ENCODE data around the gene ACCSL. TPM values are rescaled to one million over a fixed set of nuclear protein-coding genes. Genes with fewer than 3 reads are reported as not detected.

ACCSL gene
- total RNA-seq (2022; extraction: Qiagen RNA extraction), result not detected in 5 replicates

GRCh38 chr11:44047931-44048431 is at the start of gene ACCSL:
TSS of gene ACCSL (plus strand) at chr11:44047981. CDS start at chr11:44048037, 56 bp downstream.

GRCh38 chr11:44065841-44066731 is 18.3 kb downstream of the ACCSL start, which contains the start of gene ACCS:
TSS of gene ACCS (plus strand) at chr11:44066270. CDS start at chr11:44067628, 1,358 bp downstream.

GRCh38 chr11:44095506-44096359 is 48.0 kb downstream of the ACCSL start, which contains the start of gene EXT2:
TSS of gene EXT2 (plus strand) at chr11:44095678. CDS start at chr11:44107713, 12,035 bp downstream.

Other genes with a start within 250 kb of the ACCSL start
- 24.7 to 29.3 TPM (median 26.8 TPM) in 5 replicates for gene ALKBH3, start 167.2 kb upstream of the ACCSL start, total RNA-seq (2022; extraction: Qiagen RNA extraction)
- 1.2 to 5.3 TPM (median 3.6 TPM) in 5 replicates for gene C11orf96, start 105.3 kb upstream of the ACCSL start, total RNA-seq (2022; extraction: Qiagen RNA extraction)
- 11.6 to 16.8 TPM (median 16.0 TPM) in 5 replicates for gene ACCS, start 18.3 kb downstream of the ACCSL start, total RNA-seq (2022; extraction: Qiagen RNA extraction)
- 54.6 to 63.3 TPM (median 55.3 TPM) in 5 replicates for gene EXT2, start 47.7 kb downstream of the ACCSL start, total RNA-seq (2022; extraction: Qiagen RNA extraction)